Hepatocyte (in vitro differentiated cells): ENCODE measurements around the gene EFCAB7.

Experiments
- CTCF ChIP-seq: fragments of 200-600 bp; sonication (generic); IDR thresholded peaks from 2 replicates; pipeline ENCODE4 v1.5.1; 2016; ENCODE audit warnings: antibody characterized with exemption, mild to moderate bottlenecking; ENCODE audit not compliant: poor library complexity
- EZH2phosphoT487 ChIP-seq: fragments of 200-600 bp; sonication (generic); IDR thresholded peaks from one replicate; pipeline ENCODE4 v1.6.1; 2018; ENCODE audit warnings: antibody characterized with exemption, mild to moderate bottlenecking, low read depth, moderate library complexity; ENCODE audit not compliant: unreplicated experiment, severe bottlenecking

- TF ChIP-seq CTCF (no peak), EZH2phosphoT487 (no peak)
Measured at GRCh38 chr1:63593886-63594605, 70.7 kb downstream of the EFCAB7 start.
